Tibial nerve (tissue), 4 donors: ENCODE data around the gene STARD9. TPM values are rescaled to one million over a fixed set of nuclear protein-coding genes. Genes with fewer than 3 reads are reported as not detected.

ENCODE experiments used
- DNase-seq, 2 donors: peaks; one replicate each; pipeline ENCODE4 v3.0.0-alpha.2; 2019; ENCODE audit warnings: low spot score in 2 of 2
- H3K27ac ChIP-seq, 4 donors: fragments of 200-600 bp; sonication (generic) in 3 of 4; one replicate each; pipeline ENCODE4 v1.5.1; 2017 to 2019; ENCODE audit warnings: mild to moderate bottlenecking in 1 of 4
- H3K27me3 ChIP-seq, 2 donors: fragments of 200-600 bp; sonication (generic) in 1 of 2; one replicate each; pipeline versions ENCODE4 v1.5.1 to v1.6.0; 2017 to 2019
- H3K36me3 ChIP-seq, 3 donors: fragments of 200-600 bp; sonication (generic); one replicate each; pipeline ENCODE4 v1.5.1; 2018 to 2019
- H3K4me1 ChIP-seq, 4 donors: fragments of 200-600 bp; sonication (generic) in 3 of 4; one replicate each; pipeline ENCODE4 v1.5.1; 2017 to 2019
- H3K4me3 ChIP-seq, 4 donors: fragments of 200-600 bp; sonication (generic) in 3 of 4; one replicate each; pipeline ENCODE4 v1.5.1; 2017 to 2019; ENCODE audit warnings: mild to moderate bottlenecking in 1 of 4, moderate library complexity in 1 of 4
- H3K9me3 ChIP-seq, 4 donors: fragments of 200-600 bp; sonication (generic) in 3 of 4; one replicate each; pipeline ENCODE4 v1.5.1; 2017 to 2019
- CTCF ChIP-seq, 5 experiments: fragments of 200-600 bp in 3 of 5; fragments of 450-650 bp in 2 of 5; sonication (generic) in 3 of 5; IDR thresholded peaks; one replicate each; pipeline ENCODE4 v1.5.1; 2016 to 2019; ENCODE audit warnings: antibody characterized with exemption in 5 of 5, mild to moderate bottlenecking in 3 of 5, moderate library complexity in 2 of 5
- EP300 ChIP-seq, 2 donors: sonication (generic); formaldehyde crosslinking; IDR thresholded peaks; one replicate each; pipeline ENCODE4 v1.6.1; 2017; ENCODE audit warnings: antibody characterized with exemption in 2 of 2, mild to moderate bottlenecking in 1 of 2
- POLR2A ChIP-seq, 2 donors: fragments of 450-650 bp; IDR thresholded peaks; one replicate each; pipeline ENCODE4 v1.6.1; 2017; ENCODE audit warnings: antibody characterized with exemption in 2 of 2, mild to moderate bottlenecking in 2 of 2, moderate library complexity in 2 of 2
- WGBS, 2 donors: methylation state at CpG; one replicate each; pipeline ENCODE4 v1.1.5; 2018; 5-methylcytosine and 5-hydroxymethylcytosine counted together
- total RNA-seq, 4 donors: library from RNA; depleted of rRNA; stranded (reverse); fragments of >200 nt; gene quantifications; one replicate each; pipeline ENCODE4 v1.1.0, GENCODE V29; 2016

STARD9 gene
- total RNA-seq, 4 donors from 2014 or later: 66.6 to 95.1 (median 80.3) TPM

GRCh38 chr15:42577514-42578031 is 2.2 kb downstream of the STARD9 start:
- peak in 1 of 2 donors; percentile 54 for DNase-seq
- H3K27ac ChIP-seq: peak overlapping the region; percentile 46 to 97 (median 92)
- no peaks in the 10 kb centered on the region for H3K27me3 ChIP-seq
- no peaks in the 10 kb centered on the region for H3K36me3 ChIP-seq
- H3K4me1 ChIP-seq: peaks cover 0 to 71% (median 27%) of the 10 kb centered on the region in 4 donors
- H3K9me3 ChIP-seq: no peaks in the 10 kb centered on the region
- 10 to 11% methylated on average over 1 of the region's 1 CpG for WGBS, 2 donors
- peak in 1 of 2 donors; percentile 43 for TF ChIP-seq EP300 (IDR thresholded peaks at IDR 0.05)
- no peak for TF ChIP-seq POLR2A (IDR thresholded peaks at IDR 0.05)
- TF ChIP-seq CTCF (IDR thresholded peaks at IDR 0.05): no peak
- peak overlapping the region in 1 of 4 donors; percentile 98 for H3K4me3 ChIP-seq

DNA sequence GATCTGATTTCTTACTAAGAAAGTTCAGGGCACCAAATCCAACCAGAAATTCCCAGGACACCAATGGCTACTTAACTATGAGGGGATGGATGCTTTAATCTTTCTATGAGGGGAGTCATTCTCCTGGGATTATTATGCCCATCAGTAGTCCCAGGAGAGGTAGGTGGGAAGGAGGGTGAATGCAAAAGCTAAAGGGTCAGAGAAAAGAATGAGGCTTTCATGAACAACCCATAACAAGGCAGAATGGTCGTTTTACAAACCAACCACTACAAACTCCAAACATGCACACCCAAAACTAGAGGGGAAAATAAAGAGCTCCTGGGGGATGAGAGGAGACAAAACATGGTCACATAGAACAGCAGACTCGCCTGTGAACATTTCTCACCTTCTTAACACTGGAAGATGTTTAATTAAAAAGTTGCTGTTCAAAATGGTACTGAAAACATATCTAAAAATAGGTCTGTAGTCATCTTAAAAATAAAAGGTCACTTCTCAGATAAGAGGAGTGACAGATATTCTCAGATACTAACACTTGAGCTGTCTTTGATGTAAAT is 3.7 kb downstream of the STARD9 start:
- H3K27ac ChIP-seq: peak overlapping the region in 2 of 4 donors; percentile 96 to 97
- WGBS, 2 donors: 60 to 62% methylated on average over 2 of the region's 2 CpGs
- H3K4me3 ChIP-seq: no peak overlapping the region
- DNase-seq: no peak
- TF ChIP-seq EP300 (IDR thresholded peaks at IDR 0.05): no peak
- no peak for TF ChIP-seq CTCF (IDR thresholded peaks at IDR 0.05)
- TF ChIP-seq POLR2A (IDR thresholded peaks at IDR 0.05): no peak
- H3K9me3 ChIP-seq: no peaks in the 10 kb centered on the region
- H3K4me1 ChIP-seq: peaks cover 0 to 85% (median 36%) of the 10 kb centered on the region in 4 donors
- H3K27me3 ChIP-seq: no peaks in the 10 kb centered on the region
- no peaks in the 10 kb centered on the region for H3K36me3 ChIP-seq

GRCh38 chr15:42581272-42581730 is 5.9 kb downstream of the STARD9 start:
- peaks cover 0 to 90% (median 41%) of the 10 kb centered on the region in 4 donors for H3K4me1 ChIP-seq
- peak overlapping the region; percentile 73 to 97 (median 88) for H3K27ac ChIP-seq
- peak; percentile 73 to 80 for DNase-seq
- TF ChIP-seq POLR2A (IDR thresholded peaks at IDR 0.05) (peak; percentile 43 to 63), CTCF (IDR thresholded peaks at IDR 0.05) (peak in 1 of 5 experiments; percentile 17), EP300 (IDR thresholded peaks at IDR 0.05) (peak; percentile 39 to 87)
- H3K27me3 ChIP-seq: no peaks in the 10 kb centered on the region
- no peaks in the 10 kb centered on the region for H3K9me3 ChIP-seq
- peak overlapping the region; percentile 21 to 49 (median 44) for H3K4me3 ChIP-seq
- H3K36me3 ChIP-seq: peaks cover 0 to 6% (median 0%) of the 10 kb centered on the region in 3 donors
- 2% methylated on average over 26 to 35 of the region's 37 CpGs for WGBS, 2 donors

DNA sequence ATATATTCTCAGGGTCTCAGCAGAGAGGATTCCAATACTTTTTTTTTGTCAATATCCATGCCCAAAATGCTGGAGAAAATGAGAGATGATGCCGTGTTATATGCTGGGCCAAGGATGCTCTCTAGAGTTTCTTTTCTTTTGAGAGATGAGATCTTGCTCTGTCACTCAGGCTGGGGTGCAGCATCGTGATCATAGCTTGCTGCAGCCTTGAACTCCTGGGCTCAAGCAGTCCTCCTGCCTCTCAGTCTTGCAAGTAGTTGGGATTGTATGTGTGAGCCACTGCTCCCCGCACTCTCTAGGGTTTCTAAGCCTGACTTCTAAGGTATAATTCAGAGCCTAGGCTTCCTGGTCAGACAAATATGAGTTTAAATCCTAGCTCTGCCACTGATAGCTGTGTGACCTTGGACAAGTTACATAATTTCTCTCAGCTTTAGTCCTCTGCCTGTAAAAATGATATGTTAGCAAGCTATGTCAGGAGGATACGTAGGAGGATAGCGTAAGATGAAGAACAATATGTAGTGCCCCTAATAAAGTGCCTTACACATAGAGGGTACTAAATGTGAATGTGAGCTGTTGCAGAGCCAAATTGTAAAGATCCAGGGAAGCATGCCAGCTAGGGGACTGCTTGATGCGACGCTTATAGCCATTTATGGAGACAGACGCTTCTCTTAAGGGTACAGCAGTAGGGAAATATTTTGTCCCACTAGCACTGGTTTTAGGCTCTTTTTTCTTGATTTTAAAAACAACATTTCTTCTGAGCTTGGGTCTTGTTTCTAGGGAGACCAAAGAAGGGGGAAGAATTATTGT is 7.4 kb downstream of the STARD9 start:
- peaks cover 0 to 14% (median 0%) of the 10 kb centered on the region in 3 donors for H3K36me3 ChIP-seq
- no peaks in the 10 kb centered on the region for H3K27me3 ChIP-seq
- peaks cover 0 to 83% (median 36%) of the 10 kb centered on the region in 4 donors for H3K4me1 ChIP-seq
- H3K4me3 ChIP-seq: no peak overlapping the region
- WGBS, 2 donors: 50 to 53% methylated on average over 8 of the region's 8 CpGs
- TF ChIP-seq CTCF (IDR thresholded peaks at IDR 0.05) (no peak), EP300 (IDR thresholded peaks at IDR 0.05) (no peak), POLR2A (IDR thresholded peaks at IDR 0.05) (no peak)
- H3K27ac ChIP-seq: peak overlapping the region; percentile 9 to 97 (median 84)
- H3K9me3 ChIP-seq: no peaks in the 10 kb centered on the region
- no peak for DNase-seq
